C4-2B (cell line): ENCODE measurements around the gene CELSR3.

Experiments used
- ZFX ChIP-seq: fragments of 450-650 bp; IDR thresholded peaks from 2 replicates; pipeline ENCODE4 v1.6.1; 2017
- TF ChIP-seq, protein P1 (sequence below): fragments of 450-650 bp; conservative IDR thresholded peaks from 2 replicates; pipeline ENCODE4 v1.5.1; 2017; ENCODE audit warnings: mild to moderate bottlenecking

DNA sequence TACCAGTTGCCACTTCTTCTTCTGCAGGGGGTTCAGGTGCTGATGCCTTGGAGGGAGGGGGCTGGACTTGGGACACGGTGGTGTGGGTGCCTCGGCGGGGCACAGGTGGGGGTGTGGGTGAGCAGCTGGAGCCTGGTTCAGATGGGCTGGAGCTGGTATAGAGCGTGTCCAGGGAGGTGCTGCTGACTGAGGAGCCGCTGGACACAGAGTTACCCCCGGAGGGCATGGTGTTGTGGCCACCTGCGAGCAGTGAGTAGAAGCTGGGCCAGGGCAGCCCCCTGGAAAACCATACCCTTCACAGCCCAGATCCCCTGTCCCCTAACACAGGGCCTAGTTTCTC lies 18.8 kb upstream of the CELSR3 start:
- TF ChIP-seq, protein P1, sequence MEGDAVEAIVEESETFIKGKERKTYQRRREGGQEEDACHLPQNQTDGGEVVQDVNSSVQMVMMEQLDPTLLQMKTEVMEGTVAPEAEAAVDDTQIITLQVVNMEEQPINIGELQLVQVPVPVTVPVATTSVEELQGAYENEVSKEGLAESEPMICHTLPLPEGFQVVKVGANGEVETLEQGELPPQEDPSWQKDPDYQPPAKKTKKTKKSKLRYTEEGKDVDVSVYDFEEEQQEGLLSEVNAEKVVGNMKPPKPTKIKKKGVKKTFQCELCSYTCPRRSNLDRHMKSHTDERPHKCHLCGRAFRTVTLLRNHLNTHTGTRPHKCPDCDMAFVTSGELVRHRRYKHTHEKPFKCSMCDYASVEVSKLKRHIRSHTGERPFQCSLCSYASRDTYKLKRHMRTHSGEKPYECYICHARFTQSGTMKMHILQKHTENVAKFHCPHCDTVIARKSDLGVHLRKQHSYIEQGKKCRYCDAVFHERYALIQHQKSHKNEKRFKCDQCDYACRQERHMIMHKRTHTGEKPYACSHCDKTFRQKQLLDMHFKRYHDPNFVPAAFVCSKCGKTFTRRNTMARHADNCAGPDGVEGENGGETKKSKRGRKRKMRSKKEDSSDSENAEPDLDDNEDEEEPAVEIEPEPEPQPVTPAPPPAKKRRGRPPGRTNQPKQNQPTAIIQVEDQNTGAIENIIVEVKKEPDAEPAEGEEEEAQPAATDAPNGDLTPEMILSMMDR, result no peak
- no peak for TF ChIP-seq ZFX
